ENCODE data around the gene CDK5R2. TPM values are rescaled to one million over a fixed set of nuclear protein-coding genes. Genes with fewer than 3 reads are reported as not detected.

Gene CDK5R2
- total RNA-seq, 1 experiment from 2014 or later, result 0.27 TPM

- DNase-seq (ENCODE audit: low read depth), result no peak
These were observed 26.8 kb downstream of the CDK5R2 start for GRCh38 chr2:218986148-218986761.

GRCh38 chr2:218988164-218988563 lies 28.7 kb downstream of the CDK5R2 start:
- no peak for DNase-seq (ENCODE audit: low read depth)

- DNase-seq (ENCODE audit: low read depth), result no peak
These were observed 29.2 kb downstream of the CDK5R2 start for GRCh38 chr2:218988650-218989049.

GRCh38 chr2:218990052-218990451 lies 30.6 kb downstream of the CDK5R2 start:
- DNase-seq (ENCODE audit: low read depth), result no peak

- no peak for DNase-seq (ENCODE audit: low read depth)
These were observed 31.1 kb downstream of the CDK5R2 start for GRCh38 chr2:218990612-218991011.

- DNase-seq (ENCODE audit: low read depth), result no peak
These were observed 32.3 kb downstream of the CDK5R2 start for GRCh38 chr2:218991674-218992168.

GRCh38 chr2:218992196-218992595 lies 32.7 kb downstream of the CDK5R2 start:
- no peak for DNase-seq (ENCODE audit: low read depth)

- DNase-seq (ENCODE audit: low read depth), result no peak
These were observed 33.4 kb downstream of the CDK5R2 start for GRCh38 chr2:218992703-218993344.

- DNase-seq (ENCODE audit: low read depth), result no peak
These were observed 34.2 kb downstream of the CDK5R2 start, which contains the start of gene CRYBA2 for GRCh38 chr2:218993345-218994315. CRYBA2 (minus strand) TSS chr2:218993422; CDS start chr2:218993176, 246 bp downstream.

GRCh38 chr2:218995561-218995960 lies 36.1 kb downstream of the CDK5R2 start:
- DNase-seq (ENCODE audit: low read depth), result no peak

- peak; percentile 56 for DNase-seq (ENCODE audit: low read depth)
These were observed 36.7 kb downstream of the CDK5R2 start for GRCh38 chr2:218995972-218996711.

GRCh38 chr2:218996937-218997336 lies 37.5 kb downstream of the CDK5R2 start:
- DNase-seq (ENCODE audit: low read depth), result no peak

GRCh38 chr2:218997731-218998130 lies 38.3 kb downstream of the CDK5R2 start:
- no peak for DNase-seq (ENCODE audit: low read depth)

GRCh38 chr2:218998414-218999002 lies 39.0 kb downstream of the CDK5R2 start:
- no peak for DNase-seq (ENCODE audit: low read depth)

- no peak for DNase-seq (ENCODE audit: low read depth)
These were observed 39.8 kb downstream of the CDK5R2 start for GRCh38 chr2:218999021-218999880.

- DNase-seq (ENCODE audit: low read depth), result no peak
These were observed 40.6 kb downstream of the CDK5R2 start for GRCh38 chr2:218999881-219000568.

GRCh38 chr2:219000569-219000960 lies 41.1 kb downstream of the CDK5R2 start:
- no peak for DNase-seq (ENCODE audit: low read depth)

- DNase-seq (ENCODE audit: low read depth), result no peak
These were observed 41.7 kb downstream of the CDK5R2 start for GRCh38 chr2:219001100-219001576.

Measured in HT1080 (cell line).